HG02798 (cell line): ENCODE measurements around the gene SLC36A3.

Source experiments
- ATAC-seq: cut with Tn5 transposase; IDR thresholded peaks from one replicate; pipeline ENCODE4 v1.9.1; 2021; ENCODE audit warnings: mild to moderate bottlenecking; ENCODE audit not compliant: unreplicated experiment, poor library complexity

The SLC36A3 gene

GRCh38 chr5:151303666-151304065 lies at the start of gene SLC36A3:
TSS of gene SLC36A3 (minus strand) at chr5:151303766. CDS start at chr5:151303354, 412 bp downstream.
- no peak for ATAC-seq

GRCh38 chr5:151351671-151352070 lies 48.1 kb upstream of the SLC36A3 start:
- ATAC-seq = no peak

GRCh38 chr5:151348789-151349188 lies 45.2 kb upstream of the SLC36A3 start:
- ATAC-seq = no peak

GRCh38 chr5:151347369-151347768 lies 43.8 kb upstream of the SLC36A3 start, which contains the start of gene SLC36A2:
TSS of gene SLC36A2 (minus strand) at chr5:151347559. CDS start at chr5:151347460, 99 bp downstream.
- ATAC-seq = no peak

- ATAC-seq = no peak
These were observed 42.4 kb upstream of the SLC36A3 start for GRCh38 chr5:151345808-151346478.

GRCh38 chr5:151345187-151345807 lies 41.7 kb upstream of the SLC36A3 start:
- ATAC-seq = no peak

GRCh38 chr5:151344088-151344487 lies 40.5 kb upstream of the SLC36A3 start:
- no peak for ATAC-seq

- ATAC-seq = no peak
These were observed 36.4 kb upstream of the SLC36A3 start for GRCh38 chr5:151340004-151340403.

GRCh38 chr5:151338734-151339133 lies 35.2 kb upstream of the SLC36A3 start:
- no peak for ATAC-seq

GRCh38 chr5:151332857-151333256 lies 29.3 kb upstream of the SLC36A3 start:
- ATAC-seq = no peak

GRCh38 chr5:151328734-151329133 lies 25.2 kb upstream of the SLC36A3 start:
- ATAC-seq = no peak

- ATAC-seq = no peak
These were observed 24.0 kb upstream of the SLC36A3 start for GRCh38 chr5:151327585-151327984.

- ATAC-seq = no peak
These were observed 22.7 kb upstream of the SLC36A3 start for GRCh38 chr5:151326266-151326665.

GRCh38 chr5:151320481-151320880 lies 16.9 kb upstream of the SLC36A3 start:
- no peak for ATAC-seq

GRCh38 chr5:151318850-151319732 lies 15.5 kb upstream of the SLC36A3 start:
- peak; percentile 60 for ATAC-seq

GRCh38 chr5:151317871-151318270 lies 14.3 kb upstream of the SLC36A3 start:
- no peak for ATAC-seq

GRCh38 chr5:151315998-151316597 lies 12.5 kb upstream of the SLC36A3 start:
- peak; percentile 84 for ATAC-seq

GRCh38 chr5:151313357-151313756 lies 9.8 kb upstream of the SLC36A3 start:
- no peak for ATAC-seq

GRCh38 chr5:151312756-151313324 lies 9.3 kb upstream of the SLC36A3 start:
- no peak for ATAC-seq

- no peak for ATAC-seq
These were observed 7.4 kb upstream of the SLC36A3 start for GRCh38 chr5:151310932-151311331.
